Stimulated activated CD8-positive, alpha-beta memory T cell treated with anti-CD3 and anti-CD28 coated beads, Interleukin-7, amount 100 ng/mL, for 48 hours (primary cell): ENCODE data around the gene TTC39A.

Experiments used
- DNase-seq, 2 donors: peaks; one replicate each; pipeline ENCODE4 v3.0.0-alpha.2; 2020; ENCODE audit warnings: low read depth in 1 of 2; ENCODE audit errors: extremely low read depth in 1 of 2

The TTC39A gene

GRCh38 chr1:51316113-51316845 lies 14.1 kb downstream of the TTC39A start:
- DNase-seq, result no peak

- no peak for DNase-seq
Observed at GRCh38 chr1:51314974-51315373, 15.4 kb downstream of the TTC39A start.

- no peak for DNase-seq
Observed at GRCh38 chr1:51313961-51314777, 16.2 kb downstream of the TTC39A start.

GRCh38 chr1:51313268-51313852 lies 17.0 kb downstream of the TTC39A start:
- DNase-seq, result no peak

- DNase-seq, result no peak
Observed at GRCh38 chr1:51312718-51313117, 17.6 kb downstream of the TTC39A start.

- no peak for DNase-seq
Observed at GRCh38 chr1:51311826-51312225, 18.5 kb downstream of the TTC39A start.

- no peak for DNase-seq
Observed at GRCh38 chr1:51310871-51311613, 19.3 kb downstream of the TTC39A start.

- DNase-seq, result no peak
Observed at GRCh38 chr1:51309291-51309690, 21.1 kb downstream of the TTC39A start.

- DNase-seq, result no peak
Observed at GRCh38 chr1:51308636-51309035, 21.7 kb downstream of the TTC39A start.

GRCh38 chr1:51306950-51307349 lies 23.4 kb downstream of the TTC39A start:
- no peak for DNase-seq

- DNase-seq, result no peak
Observed at GRCh38 chr1:51305371-51305823, 25.0 kb downstream of the TTC39A start.

GRCh38 chr1:51304360-51304759 lies 26.0 kb downstream of the TTC39A start:
- no peak for DNase-seq

GRCh38 chr1:51303751-51304251 lies 26.6 kb downstream of the TTC39A start:
- DNase-seq, result peak in 1 of 2 donors; percentile 18

- DNase-seq, result no peak
Observed at GRCh38 chr1:51303315-51303714, 27.0 kb downstream of the TTC39A start.

- DNase-seq, result no peak
Observed at GRCh38 chr1:51302746-51303145, 27.6 kb downstream of the TTC39A start.

GRCh38 chr1:51302270-51302669 lies 28.1 kb downstream of the TTC39A start:
- DNase-seq, result no peak

- DNase-seq, result no peak
Observed at GRCh38 chr1:51301844-51302162, 28.6 kb downstream of the TTC39A start.

GRCh38 chr1:51301152-51301843 lies 29.1 kb downstream of the TTC39A start:
- no peak for DNase-seq

- DNase-seq, result no peak
Observed at GRCh38 chr1:51299981-51300670, 30.2 kb downstream of the TTC39A start.
